Left renal pelvis (tissue), 4 donors: ENCODE results near the gene MORN4. TPM values are rescaled to one million over a fixed set of nuclear protein-coding genes. Genes with fewer than 3 reads are reported as not detected.
"Not testable (repeated sequence)": the region's sequence is repeated elsewhere in the genome, so short reads cannot be mapped to it uniquely, and the experiment has no call there.

ENCODE experiments used
- DNase-seq, 4 donors: peaks; one replicate each; pipeline ENCODE4 v3.0.0-alpha.2; 2013; ENCODE audit warnings: low read depth in 4 of 4, low spot score in 3 of 4
- polyA plus RNA-seq, 4 donors: library from polyadenylated mRNA; unstranded; fragments of 120-200 nt; gene quantifications; one replicate each; pipeline ENCODE4 v1.2.1, GENCODE V29; 2013; ENCODE audit not compliant: insufficient read length in 4 of 4

Gene MORN4
- polyA plus RNA-seq, 4 donors: 17.9 to 28.9 (median 20.9) TPM

DNA sequence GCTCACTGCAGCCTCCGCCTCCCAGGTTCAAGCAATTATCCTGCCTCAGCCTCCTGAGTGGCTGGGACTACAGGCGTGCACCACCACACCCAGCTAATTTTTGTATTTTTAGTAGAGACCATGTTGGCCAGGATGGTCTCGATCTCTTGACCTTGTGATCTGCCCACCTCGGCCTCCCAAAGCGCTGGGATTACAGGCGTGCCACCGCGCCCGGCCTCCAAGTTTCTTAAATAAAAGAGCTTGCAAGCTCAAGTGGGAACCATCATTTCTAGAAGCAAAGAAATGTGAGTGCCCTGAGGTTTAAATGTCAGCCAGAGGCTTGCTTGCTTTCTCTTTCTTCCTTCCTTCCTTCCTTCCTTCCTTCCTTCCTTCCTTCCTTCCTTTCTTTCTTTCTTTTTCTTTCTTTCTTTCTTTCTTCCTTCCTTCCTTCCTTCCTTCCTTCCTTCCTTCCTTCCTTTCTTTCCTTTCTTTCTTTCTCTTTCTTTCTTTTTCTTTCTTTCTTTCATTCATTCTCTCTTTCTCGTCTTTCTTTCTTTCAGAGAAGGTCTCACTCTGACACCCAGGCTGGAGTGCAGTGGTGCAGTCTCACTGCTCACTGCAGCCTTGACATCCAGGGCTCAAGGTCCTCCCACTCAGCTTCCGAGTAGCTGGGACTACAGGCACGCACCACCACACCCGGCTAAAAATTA lies 9.3 kb upstream of the MORN4 start:
- DNase-seq: not testable (repeated sequence)

DNA sequence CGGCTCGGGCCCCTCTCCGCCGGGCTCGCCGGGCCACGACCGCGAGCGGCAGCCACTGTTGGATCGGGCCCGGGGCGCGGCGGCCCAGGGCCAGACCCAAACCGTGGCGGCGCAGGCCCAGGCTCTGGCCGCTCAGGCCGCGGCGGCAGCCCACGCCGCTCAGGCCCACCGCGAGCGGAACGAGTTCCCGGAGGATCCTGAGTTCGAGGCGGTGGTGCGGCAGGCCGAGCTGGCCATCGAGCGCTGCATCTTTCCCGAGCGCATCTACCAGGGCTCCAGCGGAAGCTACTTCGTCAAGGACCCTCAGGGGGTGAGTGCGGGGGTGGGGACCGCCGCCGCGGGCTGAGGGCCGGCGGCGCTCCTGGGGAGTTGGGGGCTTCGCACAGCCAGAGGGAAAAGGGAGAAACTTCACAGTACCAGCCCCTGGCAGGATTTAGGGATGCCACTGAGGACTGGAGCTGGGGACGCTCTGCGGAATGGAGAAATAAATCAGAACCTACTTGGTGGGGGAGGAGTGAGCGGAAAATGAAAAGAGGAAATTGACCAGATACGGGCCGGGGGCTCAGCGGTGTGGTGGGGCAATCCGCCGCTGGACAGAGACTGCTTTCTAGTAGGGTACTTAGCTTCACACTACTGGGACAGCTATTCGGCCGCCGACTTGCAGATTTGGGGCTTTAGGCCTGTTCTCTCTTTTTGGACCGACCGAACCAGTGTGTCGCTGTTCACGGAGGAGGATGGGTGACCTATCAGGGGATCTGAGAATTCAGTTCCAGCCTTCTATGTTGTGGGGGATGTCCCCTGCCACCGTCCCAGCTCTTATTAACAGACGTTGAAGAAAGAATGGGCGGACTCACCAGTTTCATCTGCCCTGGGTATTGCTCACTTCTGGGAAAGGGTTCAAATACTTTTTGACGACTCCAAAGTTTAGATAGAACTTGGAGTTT lies 7.8 kb upstream of the MORN4 start:
- peak in 2 of 4 donors; percentile 12 to 17 for DNase-seq

- peak; percentile 95 to 98 (median 96) for DNase-seq
These were observed 7.0 kb upstream of the MORN4 start, which contains the start of gene PI4K2A for GRCh38 chr10:97640174-97640867. TSS of gene PI4K2A (plus strand) at chr10:97640671. CDS start at chr10:97640743, 72 bp downstream.

GRCh38 chr10:97639090-97639489 lies 5.8 kb upstream of the MORN4 start:
- DNase-seq: not testable (repeated sequence)

DNA sequence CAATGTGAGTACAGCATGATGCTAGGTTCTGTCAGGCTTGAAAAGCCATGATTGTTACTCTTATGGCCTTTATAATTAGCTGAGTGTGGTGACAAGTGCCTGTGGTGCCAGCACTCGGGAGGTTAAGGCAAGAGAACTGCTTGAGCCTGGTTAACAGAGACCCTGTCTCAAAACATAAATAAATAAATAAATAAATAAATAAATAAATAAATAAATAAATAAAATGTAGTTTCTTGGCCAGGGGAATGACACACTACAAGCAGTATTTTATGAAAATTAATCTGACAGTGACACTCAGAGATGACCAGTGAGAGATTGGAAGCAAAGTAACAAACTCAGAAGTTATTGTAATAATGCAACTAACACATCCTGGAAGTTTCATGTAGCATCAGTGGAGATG lies 2.3 kb upstream of the MORN4 start:
- DNase-seq: no peak

GRCh38 chr10:97633921-97634320 lies 621 bp upstream of the MORN4 start:
- no peak for DNase-seq

DNA sequence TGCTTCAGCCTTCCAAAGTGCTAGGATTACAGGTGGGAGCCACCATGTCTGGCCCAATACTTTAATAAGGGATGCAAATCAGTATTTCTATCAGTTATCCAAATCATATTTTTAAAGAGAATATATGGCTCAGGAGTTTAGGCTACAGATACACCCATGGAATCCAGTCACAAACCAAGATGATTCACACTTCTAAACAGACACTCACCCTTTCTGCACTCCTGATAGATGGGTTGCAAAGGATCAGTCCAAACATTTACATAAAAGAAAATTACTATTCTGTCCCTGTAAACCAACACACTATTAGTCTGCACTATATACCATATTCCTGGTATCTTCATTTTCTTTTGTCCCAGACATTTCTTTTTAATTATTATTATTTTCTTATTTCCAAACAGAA lies 2.2 kb downstream of the MORN4 start:
- DNase-seq: no peak

GRCh38 chr10:97629289-97629688 lies 4.0 kb downstream of the MORN4 start:
- no peak for DNase-seq

DNA sequence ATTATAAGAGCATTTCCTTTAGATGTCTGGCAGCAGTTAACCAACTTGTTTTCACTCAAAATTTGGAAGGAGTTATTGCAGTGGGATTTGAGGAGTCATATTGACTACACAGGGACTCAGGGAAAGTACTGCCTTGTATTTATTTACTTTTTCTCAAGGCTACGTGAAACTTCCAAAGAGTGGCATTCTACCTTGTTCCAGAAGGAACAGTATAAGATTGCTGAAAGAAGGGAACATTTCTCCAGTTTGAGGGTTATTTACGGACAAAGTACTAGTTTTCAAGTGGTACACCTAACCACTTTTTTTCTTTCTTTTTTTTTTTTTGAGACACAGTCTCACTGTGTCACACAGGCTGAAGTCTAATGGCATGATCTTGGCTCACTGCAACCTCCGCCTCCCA lies 5.1 kb downstream of the MORN4 start:
- no peak for DNase-seq

GRCh38 chr10:97627731-97628130 lies 5.6 kb downstream of the MORN4 start:
- DNase-seq: no peak

DNA sequence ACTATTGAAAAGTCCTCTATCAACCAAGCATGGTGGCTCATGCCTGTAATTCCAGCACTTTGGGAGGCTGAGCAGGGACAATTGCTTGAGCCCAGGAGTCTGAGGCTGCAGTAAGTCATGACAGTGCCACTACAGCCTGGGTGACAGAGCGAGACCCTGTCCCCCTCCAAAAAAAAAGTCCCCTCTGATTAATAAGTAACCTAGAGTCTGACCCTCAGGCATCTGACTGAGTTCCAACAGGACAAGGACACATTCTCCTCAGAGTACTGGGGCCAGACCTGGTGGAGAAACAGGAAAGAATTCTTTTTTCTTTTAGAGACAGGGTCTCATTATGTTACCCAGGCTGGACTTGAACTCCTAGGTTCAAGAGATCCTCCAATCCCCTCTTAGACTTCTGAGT lies 10.0 kb downstream of the MORN4 start:
- DNase-seq: no peak

- DNase-seq: no peak
These were observed 14.6 kb downstream of the MORN4 start for GRCh38 chr10:97618733-97619132.

- DNase-seq: no peak
These were observed 15.0 kb downstream of the MORN4 start for GRCh38 chr10:97618285-97618684.

DNA sequence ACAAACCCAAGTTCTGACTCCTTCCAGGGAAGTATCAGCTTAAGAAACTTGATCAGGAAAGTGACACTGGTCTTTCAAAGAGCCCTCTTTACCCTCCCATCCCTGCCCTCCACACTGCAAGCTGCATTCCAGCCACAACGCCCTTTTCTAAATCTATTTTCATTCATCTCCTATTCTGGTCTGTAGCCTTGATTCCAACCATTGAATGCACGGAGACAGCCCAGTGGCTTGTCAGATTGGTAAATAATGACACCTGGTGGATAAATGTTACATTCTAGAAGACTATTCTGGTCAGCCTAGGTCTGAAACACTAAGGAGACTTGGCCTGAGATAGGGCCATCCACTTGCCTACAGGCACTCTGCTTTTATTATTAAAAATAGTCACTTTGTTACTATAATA lies 20.9 kb downstream of the MORN4 start:
- DNase-seq: no peak

DNA sequence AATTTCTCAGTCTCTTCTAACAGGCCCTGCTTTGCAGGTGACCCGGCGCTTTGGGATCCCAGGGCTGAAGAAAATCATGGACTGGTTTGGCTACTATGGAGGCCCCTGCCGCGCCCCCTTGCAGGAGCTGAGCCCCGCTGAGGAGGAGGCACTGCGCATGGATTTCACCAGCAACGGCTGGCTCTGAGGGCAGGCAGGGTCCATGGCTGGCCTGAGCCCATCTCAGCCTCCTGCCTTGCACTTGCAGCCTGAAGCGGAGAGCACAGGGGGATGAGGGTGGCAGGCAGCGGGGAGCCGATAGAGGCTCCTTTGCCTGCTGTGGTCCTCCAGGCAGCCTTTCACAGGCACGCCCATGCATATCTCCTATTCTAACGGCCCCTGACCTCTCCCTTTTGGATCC lies 21.8 kb downstream of the MORN4 start:
- no peak for DNase-seq

GRCh38 chr10:97608991-97609561 lies 24.2 kb downstream of the MORN4 start:
- no peak for DNase-seq

DNA sequence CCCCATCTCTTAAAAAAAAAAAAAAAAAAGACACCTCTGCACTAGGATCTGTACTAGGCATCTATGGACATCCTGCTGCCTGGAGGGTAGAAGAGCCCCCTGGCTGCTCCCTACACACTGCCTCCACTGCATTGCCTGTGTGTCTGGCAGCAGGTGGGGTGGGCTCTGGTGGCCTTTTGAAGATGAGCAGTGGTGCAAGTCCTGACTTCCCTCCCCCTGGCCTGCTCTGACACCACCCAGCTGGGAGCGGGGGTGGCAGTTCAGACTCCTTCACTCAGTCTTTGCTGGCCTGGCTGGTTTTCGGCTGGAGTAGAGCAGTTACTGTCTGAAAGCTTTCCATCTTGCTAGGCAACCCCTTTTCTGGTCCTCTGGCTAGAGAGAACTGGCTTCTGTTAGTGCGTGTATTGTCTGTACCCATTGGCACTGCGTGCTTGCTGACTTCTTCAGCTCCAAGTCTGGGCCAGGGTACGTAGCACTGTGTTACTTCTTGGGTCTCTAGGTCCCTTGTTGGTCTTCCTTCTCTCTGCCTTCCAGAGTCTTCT lies 26.1 kb downstream of the MORN4 start:
- DNase-seq: no peak

GRCh38 chr10:97601268-97602215 lies 31.8 kb downstream of the MORN4 start:
- DNase-seq: no peak

GRCh38 chr10:97600616-97601015 lies 32.7 kb downstream of the MORN4 start:
- no peak for DNase-seq

DNA sequence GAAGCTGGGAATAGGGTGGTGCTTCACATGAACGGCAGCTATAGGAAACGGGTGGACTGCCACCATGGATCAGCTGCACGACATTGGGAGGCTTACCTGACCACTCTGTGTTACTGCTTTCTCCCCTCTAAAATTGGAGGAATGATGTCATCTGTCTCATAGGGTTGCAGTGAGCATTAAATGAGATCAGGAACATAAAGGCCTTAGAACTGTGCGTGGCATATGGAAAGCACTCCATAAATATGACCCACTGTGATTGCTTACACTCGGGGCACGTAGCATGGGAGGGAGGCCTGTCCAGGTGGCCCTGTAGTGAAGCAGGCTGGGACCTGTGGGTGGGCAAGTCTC lies 34.1 kb downstream of the MORN4 start:
- no peak for DNase-seq
